DMS153 (cell line): ENCODE data around the gene INO80B.
"Not testable (repeated sequence)": the region's sequence is repeated elsewhere in the genome, so short reads cannot be mapped to it uniquely, and the experiment has no call there.

ENCODE experiments used
- DNase-seq: peaks from one replicate; lab custom pipeline; 2025; lab: John Stamatoyannopoulos, UW

The INO80B gene

GRCh38 chr2:74426181-74426758 lies 28.6 kb upstream of the INO80B start:
- DNase-seq, result no peak

DNA sequence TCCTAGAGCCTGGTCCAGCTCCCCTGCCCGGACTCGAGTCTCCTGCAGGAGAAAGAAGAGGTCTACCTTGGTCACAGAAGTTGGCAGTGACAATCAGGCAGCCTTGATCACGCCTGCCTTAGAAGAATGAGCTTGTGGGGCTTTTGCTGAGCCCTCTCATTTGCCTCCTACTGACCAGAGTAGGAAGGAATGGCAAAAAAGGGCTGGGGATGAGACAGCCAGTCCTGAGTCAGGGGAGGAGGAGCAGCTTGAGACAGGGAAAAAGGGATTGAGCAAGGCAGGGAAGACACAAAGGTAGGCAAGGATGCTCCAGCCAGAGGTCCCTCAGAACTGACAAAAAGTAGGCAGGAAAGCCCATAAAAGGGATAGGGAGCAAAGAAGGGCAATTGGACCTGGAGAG lies 27.3 kb upstream of the INO80B start:
- DNase-seq, result no peak

DNA sequence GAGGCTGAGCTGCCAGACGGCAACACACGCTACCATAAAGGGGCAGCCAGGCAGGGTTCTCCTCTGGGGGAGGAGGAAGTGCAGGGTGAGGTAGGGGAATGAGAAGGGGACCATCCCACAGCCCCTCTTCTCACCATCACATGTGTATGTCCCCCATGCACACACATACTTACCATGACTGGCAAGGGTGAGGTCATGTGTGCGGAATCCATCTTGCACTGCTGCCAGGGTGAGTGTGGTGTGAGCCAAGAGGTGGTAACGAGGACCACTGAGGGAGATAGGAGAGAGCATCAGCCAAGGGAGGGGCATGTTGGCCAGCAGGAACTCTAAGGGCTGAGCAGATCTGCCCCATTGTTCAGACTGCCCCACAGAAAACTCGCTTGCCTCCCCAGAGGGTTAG lies 26.2 kb upstream of the INO80B start:
- DNase-seq, result no peak

DNA sequence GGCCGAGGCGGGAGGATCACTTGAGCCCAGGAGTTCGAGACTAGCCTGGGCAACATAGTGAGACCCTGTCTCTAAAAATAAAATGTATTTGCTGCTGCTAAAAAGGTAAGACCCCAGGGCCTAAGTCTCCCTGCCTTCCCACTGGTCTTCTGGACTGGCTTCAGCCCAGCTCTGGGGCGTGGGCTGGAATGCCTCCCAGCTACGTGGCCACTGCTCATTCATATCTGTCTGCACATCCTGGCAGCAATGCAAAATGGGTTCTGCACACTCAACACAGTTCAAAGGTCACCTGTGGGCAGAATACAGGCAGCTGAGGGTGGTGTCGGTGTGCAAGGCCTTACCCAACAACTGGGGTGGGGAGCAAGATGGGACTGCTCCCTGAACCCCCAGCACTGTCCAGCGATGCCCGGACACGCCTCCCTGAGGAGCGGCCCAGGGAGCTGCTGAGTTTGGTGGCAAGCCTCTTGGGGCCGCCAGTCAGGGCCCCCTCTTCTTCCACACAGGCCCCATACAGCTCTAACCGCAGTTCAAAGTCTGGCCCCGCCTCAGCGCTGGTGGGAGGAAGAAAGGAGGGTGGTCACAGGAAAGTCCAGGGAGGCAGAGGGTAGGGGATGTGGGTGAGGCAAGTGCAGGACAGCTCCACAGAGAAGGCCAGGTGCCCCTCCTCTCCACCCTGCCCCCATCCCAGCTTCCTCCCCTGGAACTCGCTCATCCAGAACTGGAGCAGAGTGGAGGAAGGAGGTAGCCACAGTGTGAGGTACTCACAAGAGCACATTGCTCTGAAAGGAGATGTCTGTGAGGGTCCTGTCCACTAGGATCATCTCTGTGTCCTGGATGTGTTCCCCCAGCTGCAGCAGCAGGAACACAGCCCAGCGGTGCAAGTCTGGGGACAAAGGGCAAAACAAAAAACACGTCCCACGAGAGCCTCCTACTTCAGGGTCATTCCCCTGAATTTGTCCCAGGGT lies 25.1 kb upstream of the INO80B start:
- DNase-seq, result no peak

GRCh38 chr2:74430502-74430901 lies 24.4 kb upstream of the INO80B start:
- DNase-seq, result no peak

- no peak for DNase-seq
Measured at GRCh38 chr2:74436111-74436805, 18.6 kb upstream of the INO80B start.

DNA sequence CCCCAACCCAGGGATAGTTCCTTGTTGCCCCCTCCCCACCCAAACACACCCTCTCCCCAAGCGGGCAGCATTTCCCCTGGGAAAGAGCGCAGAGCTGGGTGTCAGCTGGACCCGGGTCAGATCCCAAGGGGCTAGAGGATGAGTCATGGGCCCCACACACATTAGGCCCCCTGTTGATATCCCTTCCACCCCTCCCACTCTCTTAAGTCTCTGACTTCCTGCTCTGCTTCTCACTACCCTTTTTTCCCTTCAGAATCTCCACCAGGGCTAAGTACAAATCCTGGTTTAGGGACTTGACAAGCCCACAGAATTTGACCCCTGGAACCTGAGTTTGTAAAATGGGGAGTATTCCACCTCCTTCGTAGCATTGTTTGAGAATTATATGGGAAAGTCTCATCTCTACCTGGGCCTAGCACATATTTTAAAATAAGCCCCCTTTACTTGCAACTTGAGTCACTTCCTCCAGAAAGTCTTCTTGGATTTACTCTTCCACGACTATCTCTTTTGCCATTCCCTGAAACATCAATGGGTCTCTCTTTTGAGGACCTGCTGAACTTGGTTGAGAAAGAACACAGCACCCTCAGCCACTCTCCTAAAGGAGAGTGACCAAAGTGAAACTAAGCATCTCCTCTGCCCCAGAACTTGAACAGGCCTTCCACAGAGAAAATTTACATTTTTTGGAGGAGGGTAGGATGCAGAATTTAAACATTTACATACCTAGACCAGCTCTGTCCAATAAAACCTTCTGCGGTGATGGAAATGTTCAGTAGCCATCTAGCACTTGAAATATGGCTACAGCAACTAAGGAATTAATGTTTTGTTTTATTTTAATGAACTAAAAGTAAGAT lies 17.8 kb upstream of the INO80B start:
- no peak for DNase-seq

- DNase-seq, result no peak
Measured at GRCh38 chr2:74438248-74438647, 16.6 kb upstream of the INO80B start.

GRCh38 chr2:74439373-74439772 lies 15.5 kb upstream of the INO80B start:
- DNase-seq, result no peak

DNA sequence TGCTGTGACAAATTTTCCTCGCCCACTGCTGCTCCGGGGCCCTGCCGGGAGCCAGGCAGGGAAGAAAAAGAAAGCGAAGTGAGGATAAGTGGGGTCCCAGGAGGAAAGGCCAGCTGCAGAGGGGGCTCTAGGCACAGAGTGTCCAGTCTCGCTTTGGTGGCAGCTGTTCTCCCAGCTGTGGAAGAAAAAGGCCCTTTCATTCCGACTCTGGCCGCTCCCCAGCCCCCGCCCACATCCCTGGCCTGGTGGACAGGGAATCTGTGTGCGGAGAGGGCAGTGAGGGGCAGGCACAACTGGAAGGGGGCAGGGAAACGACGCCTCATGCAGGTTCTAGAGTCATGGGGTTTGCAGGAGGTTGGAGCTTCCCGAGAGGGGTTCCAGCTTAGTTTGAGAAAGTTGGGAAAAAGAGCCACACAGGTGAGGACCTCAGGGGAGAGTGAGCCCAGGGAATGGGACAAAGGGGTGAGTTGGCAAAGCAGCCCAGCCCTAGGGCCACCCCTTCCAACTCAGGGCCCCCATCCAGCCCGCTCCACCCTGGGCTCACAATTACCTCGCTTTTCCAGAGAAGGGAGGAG lies 15.0 kb upstream of the INO80B start:
- DNase-seq, result no peak

DNA sequence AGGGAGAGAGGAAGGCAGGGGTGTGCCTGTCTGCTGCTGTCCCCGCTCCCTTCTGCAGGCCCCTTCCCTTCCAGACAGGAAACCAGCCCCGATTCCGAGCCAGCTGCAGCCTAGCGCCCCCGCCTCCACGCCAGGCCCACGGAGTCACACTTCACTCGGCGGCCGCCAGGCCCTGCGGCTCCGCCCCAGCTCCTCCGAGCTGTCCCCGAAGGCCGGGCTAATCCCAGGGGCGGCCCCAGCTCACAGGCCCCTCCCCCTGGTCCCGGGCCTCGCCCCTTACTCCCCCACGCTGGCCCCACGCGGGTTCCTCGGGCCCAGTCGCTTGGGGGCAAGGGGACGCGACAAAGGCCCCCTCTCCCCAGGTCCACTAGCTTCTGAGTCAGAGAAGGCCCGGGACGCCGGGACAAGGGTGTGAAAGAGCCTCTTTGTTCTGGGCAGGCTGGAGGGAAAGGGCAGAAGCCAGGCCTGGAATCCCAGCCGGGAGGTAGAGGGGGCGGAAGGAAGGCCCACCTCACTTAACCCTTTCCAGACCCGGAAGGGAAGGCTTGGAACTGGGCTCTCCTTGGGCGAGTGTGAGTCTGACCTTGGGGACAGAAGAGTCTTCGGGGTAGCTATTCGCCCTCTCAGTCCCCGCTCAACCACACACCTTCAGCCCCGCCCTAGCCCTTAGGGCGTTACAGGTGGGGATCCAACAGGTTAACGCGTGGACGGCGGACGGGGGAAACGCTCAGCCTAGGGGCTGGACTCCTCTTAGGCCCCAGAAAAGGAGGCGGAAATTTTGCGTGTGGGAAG lies 14.3 kb upstream of the INO80B start:
- peak; percentile 68 for DNase-seq

- no peak for DNase-seq
Measured at GRCh38 chr2:74441170-74441689, 13.7 kb upstream of the INO80B start.

GRCh38 chr2:74441690-74442482 lies 13.0 kb upstream of the INO80B start, which contains the start of gene RTKN:
TSS of gene RTKN (minus strand) at chr2:74441937. CDS start at chr2:74441816, 121 bp downstream.
- DNase-seq, result peak; percentile 42

DNA sequence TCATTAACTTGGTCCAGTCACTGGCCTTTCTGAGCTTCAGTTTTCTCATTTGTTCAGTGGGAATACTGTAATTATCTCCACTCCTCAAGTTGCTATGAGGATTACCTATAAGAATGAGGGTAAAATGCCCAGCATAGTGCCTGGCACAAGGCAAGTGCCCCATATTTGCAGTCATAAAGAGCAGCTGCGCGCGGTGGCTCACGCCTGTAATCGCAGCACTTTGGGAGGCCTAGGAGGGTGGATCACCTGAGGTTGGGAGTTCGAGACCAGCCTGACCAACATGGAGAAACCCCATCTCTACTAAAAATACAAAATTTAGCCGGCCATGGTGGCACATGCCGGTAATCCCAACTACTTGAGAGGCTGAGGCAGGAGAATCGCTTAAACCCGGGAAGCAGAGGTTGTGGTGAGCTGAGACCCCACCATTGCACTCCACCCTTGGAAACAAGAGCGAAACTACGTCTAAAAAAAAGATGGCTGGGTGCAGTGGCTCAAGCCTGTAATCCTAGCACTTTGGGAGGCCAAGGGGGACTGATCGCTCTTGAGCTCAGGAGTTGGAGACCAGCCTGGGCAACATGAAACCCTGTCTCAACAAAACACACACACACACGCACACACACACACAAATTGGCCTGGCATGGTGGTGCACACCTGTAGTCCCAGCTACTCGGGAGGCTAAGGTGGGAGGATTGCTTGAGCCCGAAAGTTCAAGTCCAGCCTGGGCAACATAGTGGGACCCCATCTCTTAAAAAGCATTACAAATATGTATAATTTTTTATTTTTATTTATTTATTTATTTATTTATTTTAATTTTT lies 12.2 kb upstream of the INO80B start:
- DNase-seq, result not testable (repeated sequence)

GRCh38 chr2:74444498-74445318 lies 10.2 kb upstream of the INO80B start:
- no peak for DNase-seq

GRCh38 chr2:74447230-74447999 lies 7.5 kb upstream of the INO80B start:
- DNase-seq, result no peak

GRCh38 chr2:74448771-74449170 lies 6.1 kb upstream of the INO80B start:
- DNase-seq, result no peak
